HG02884 (cell line): Measurements from ENCODE around the gene WNT8B.

ENCODE experiments used
- ATAC-seq: cut with Tn5 transposase; IDR thresholded peaks from one replicate; pipeline ENCODE4 v1.9.1; 2021; ENCODE audit warnings: mild to moderate bottlenecking, moderate library complexity; ENCODE audit not compliant: unreplicated experiment

Gene WNT8B

DNA sequence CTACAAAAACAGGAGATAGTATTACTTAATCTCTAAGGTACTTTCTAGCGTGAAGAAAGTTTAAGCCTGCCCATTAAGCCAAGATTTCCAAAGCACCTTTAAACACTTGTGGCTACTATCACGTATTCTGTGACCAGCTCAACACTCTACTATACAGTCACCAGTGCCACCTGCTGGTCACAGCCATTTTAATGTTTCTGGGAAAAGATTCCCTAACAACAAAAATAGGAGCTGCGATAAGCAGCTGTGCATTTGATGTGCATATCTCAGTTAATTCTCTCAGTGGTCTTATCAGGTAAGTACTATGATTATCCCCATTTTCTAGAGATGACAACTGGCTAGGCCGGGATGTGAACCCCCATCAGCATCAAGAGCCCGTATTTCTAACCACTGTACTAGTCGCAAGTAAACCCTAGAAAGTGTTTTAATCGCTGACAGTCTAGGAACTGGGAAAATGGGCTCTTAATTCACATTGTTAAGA lies 56.0 kb downstream of the WNT8B start:
- no peak for ATAC-seq

DNA sequence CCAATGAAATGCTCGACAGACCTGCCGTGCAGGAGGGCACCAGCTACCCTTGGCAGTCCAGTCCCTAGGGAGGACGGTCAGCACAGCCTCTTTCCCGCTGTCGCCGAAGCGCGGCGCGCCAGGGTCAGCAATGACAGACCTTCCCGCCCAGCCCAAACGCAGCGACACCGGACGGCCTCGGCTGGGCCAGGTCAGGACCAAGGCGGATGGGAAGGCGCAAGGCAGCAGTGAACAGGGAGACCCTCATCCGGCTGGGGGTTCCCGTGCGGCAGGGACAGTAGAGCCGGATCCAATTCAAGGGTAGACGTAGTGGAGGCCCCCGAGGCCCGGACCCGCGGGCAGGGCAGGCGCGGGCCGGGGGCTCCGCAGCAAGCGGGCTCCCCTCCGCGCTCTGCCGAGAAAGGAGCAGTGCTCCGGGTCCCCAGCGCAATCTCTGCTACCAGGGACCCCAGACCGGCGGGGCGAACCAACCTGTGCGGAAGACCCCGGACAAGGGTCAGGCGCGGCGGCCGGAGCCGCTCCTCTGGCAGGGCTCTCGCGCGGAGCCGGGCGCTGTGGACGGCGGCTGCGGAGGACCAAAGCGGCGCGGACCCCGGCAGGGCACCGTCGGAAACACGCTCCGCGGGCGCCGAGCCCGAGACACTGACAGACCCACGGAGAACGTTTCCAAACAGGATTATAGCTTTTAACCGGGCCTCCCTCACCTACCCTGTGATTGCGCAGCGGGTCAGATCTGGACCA lies 56.7 kb downstream of the WNT8B start, which contains the start of gene SEC31B:
Gene SEC31B (minus strand): TSS at position 551 of the 741 bp plus-strand sequence. CDS start 2,909 bp downstream, outside the sequence.
- no peak for ATAC-seq

DNA sequence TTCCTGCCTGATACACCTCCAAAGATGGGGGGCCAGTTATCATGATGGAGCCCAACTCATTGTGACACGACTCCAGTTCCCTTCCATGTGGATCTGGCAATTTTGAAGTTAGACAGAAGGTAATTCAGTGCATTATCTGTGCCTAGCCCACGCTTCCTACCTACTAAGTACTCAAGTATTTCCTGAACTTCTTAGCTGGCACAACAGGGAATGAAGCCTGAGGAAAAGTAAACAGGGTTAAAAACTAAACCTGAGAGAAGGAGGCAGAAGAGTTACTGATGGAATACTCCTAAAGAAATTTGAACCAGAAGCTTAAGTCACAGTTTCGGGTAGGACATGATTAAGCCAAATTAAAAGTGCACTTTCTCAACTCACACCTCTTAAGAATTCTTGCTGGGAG lies 58.0 kb downstream of the WNT8B start:
- ATAC-seq: no peak

DNA sequence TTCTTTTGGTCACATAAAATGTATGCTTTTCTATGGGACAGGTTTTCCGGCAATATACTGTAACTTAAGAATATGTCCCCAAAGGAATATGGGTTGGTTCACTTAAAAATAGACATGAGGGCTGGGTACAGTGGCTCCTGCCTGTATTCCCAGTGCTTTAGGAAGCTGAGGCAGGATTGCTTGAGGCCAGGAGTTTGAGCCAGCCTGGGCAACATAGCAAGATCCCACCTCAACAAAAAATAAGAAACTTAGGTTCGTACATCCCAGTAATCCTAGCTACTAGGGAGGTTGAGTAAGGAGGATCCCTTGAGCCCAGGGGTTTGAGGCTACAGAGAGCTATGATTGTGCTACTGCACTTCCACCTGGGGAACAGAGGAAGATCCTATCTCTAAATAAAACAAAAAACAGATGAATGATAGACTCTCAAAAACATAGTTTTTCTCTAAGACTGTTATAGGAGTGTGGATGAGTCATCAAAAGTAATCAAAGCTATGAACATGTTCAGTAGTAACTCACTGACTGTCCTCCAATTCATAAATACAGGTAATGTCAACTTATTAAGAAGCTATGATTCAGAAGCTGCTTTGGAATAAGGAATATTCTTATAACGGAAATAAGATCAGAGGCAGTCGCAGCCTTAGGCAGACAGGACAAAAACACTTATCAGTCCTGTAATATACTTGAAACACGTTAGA lies 59.4 kb downstream of the WNT8B start:
- ATAC-seq: no peak

DNA sequence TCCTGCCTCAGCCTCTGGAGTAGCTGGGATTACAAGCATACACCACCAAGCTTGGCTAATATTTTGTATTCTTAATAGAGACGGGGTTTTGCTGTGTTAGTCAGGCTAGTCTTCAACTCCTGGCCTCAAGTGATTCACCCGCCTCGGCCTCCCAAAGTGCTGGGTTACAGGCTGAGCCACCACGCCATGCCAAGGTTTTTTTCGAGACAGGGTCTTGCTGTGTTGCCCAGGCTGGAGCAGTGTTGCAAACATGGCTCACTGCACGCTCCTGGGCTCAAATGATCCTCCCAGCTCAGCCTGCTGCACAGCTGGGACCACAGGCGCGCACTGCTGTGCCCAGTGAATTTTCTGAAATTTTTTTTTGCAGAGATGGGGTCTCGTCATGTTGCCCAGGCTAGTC lies 60.1 kb downstream of the WNT8B start:
- ATAC-seq: no peak

DNA sequence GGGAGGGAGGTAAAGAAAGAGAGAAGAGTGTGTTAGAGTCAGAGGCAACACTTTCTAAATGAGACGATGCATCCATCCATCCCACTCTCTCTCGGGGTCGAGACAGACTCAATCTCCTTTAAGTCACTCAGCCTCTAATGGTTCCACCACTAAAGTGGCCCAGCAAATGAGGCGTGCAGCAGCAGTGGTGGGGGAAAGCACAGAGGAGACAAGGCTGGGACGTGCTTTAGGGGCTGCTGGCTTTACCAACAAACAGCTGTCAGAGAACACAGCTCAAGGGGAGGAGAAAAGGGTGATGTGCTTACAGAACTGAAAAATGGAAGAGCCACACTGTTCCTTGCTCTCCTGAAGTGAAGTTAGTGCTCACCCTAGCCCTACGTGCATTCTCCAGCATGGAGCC lies 61.4 kb downstream of the WNT8B start:
- no peak for ATAC-seq

DNA sequence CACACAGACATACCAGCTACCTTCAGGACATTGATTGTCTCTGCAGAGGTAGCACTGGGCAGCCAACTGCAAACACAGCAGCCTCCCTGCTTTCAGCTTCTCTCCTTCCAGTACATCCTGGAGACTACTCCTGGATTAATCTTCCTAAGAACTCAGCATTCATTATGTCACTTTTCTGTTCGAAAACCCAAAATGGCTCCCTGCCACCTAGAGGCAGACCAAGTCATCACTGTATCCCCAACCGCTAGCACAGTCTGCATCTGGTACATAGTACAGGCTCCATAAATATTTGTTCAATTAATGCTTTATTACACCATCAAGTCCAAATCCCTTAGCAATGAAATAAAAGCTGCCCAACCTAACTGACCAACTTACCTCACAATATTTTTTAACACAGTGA lies 61.8 kb downstream of the WNT8B start:
- ATAC-seq: no peak

DNA sequence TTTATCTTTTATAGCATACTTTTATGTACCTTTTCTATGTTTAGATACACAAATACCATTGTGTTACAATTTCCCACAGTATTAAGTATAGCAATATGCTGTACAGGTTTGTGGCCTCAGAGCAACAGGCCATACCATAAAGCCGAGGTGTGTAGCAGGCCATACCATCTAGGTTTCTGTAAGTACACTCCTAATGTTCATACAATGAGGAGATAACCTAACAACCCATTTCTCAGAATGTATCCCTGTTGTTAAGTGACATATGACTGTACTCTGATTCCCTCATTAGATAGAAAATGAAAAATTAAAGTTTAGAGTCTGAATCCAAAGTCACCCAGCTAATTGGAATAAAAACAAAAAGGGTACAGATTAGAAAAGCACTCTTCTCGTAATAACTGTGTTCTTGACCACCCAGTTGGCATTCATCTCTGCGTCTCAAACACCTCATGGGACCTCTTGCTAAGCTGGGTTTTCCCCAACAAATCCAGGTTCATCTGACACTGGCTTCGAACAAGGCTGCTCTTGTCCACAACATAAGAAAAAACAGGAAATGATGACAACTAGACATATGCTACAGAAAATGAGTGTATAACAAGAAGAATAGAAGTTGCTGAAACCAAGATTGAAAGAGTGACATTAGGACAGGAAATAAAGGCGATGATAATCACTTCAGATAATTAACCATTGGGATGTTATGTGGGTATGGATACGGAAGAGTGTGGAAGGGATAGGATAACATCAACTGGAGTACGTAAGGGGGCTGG lies 65.5 kb downstream of the WNT8B start:
- no peak for ATAC-seq

DNA sequence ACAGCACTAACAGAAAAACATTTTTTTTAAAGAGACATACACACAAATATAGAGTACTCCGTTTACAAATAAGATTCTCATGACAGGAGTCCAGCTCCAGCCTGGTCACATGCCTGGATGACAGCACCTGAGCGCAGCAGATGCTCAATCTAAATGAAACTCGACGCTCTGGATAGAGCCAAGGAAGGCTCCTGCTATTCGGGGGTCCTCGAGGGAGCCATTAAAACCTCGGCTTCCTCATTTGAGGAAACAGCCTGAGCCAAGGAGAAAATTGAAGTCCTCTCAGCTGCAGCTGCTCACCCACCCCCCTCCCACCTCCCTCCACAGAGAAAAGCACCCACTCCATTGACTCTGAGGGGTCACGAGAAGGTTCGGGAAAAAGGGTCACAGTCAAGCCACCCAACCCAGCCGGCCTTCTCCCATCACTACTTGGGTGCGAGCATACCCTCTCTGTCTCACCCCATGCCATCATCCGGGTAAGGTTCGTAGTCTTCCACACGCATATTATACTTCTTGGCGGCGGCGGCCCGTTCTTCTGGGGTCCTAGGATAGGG lies 66.2 kb downstream of the WNT8B start:
- ATAC-seq: no peak

DNA sequence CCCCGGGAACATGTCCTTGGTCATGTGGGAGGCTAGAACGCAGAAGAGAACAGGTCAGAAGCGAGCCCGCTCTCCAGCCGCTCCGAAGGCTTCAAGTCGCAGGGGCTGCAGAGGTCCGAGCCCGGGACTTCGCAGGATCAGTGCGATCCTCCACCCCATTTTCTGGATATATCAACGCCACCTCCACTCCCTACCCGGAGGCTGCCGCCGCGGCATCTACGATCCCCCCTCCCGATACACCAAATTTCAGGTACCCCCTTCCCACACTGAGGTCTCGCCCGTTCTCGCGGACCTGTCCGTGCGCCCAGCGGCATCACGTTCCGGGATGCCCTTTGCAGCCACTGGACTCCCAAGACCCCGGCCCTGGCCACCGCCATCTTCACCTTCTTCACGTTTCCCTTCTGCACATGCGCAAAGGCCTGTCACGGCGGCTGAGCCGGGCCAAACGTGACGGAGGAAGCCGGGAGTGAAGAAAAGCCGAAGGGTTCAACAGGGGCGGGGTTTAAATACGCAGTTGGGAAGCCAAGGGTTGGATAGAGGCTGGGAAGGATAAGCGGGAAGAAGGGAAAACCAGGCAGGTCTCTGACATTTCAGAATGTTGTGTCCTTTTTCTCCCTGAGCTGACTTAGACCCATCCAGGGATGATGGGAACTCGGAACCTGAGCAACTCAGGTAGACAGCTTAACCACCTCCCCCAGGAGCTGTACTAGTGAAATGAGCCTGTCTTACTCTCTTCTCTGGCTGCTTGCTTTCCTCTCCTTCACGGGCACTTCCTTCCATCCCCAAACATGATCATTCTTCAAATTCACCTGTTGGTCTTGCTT lies 66.9 kb downstream of the WNT8B start, which contains the start of gene NDUFB8:
Gene NDUFB8 (minus strand): TSS at position 397 of the 824 bp plus-strand sequence. CDS start 20 bp downstream, at position 377.
- peak; percentile 56 for ATAC-seq

DNA sequence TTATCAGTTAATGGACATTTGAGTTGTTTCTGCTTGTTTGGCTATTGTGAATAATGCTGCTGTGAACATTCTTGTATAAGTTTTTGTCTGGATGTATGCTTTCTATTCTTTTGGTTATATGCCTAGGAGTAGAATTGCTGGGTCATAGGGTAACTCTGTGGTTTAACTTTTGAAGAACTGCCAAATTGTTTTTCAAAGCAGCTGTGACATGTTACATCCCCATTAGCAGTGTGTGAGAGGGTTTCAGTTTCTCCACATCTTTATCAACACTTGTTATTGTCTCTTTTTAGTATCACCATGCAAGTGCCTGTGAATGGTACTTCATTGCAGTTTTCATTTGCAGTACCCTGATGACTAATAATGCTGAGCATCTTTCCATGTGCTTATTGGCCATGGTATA lies 69.0 kb downstream of the WNT8B start:
- ATAC-seq: no peak
